ENCODE results near the gene ADCY3. TPM values are rescaled to one million over a fixed set of nuclear protein-coding genes. Genes with fewer than 3 reads are reported as not detected.

Gene ADCY3
- total and polyA plus RNA-seq, 12 donors: 5.3 to 50.8 (median 13.1) TPM

- peak in 5 of 8 donors; percentile 33 to 69 (median 48) for ATAC-seq
- Histone ChIP-seq H3K36me3 (peaks cover 0 to 87% (median 15%) of the 10 kb centered on the region in 9 donors), H3K27ac (no peak overlapping the region), H3K27me3 (no peaks in the 10 kb centered on the region), H3K4me1 (peaks cover 0 to 14% (median 0%) of the 10 kb centered on the region in 9 donors), H3K4me3 (no peak overlapping the region), H3K9me3 (no peaks in the 10 kb centered on the region)
- intact Hi-C loops (cut with DNase I): loop anchor here in 1 of 10 donors (5.0 kb wide), 1 partner anchor 396 kb away; no protein-coding TSS in a partner anchor
- TF ChIP-seq, protein P1, sequence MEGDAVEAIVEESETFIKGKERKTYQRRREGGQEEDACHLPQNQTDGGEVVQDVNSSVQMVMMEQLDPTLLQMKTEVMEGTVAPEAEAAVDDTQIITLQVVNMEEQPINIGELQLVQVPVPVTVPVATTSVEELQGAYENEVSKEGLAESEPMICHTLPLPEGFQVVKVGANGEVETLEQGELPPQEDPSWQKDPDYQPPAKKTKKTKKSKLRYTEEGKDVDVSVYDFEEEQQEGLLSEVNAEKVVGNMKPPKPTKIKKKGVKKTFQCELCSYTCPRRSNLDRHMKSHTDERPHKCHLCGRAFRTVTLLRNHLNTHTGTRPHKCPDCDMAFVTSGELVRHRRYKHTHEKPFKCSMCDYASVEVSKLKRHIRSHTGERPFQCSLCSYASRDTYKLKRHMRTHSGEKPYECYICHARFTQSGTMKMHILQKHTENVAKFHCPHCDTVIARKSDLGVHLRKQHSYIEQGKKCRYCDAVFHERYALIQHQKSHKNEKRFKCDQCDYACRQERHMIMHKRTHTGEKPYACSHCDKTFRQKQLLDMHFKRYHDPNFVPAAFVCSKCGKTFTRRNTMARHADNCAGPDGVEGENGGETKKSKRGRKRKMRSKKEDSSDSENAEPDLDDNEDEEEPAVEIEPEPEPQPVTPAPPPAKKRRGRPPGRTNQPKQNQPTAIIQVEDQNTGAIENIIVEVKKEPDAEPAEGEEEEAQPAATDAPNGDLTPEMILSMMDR (IDR thresholded peaks at IDR 0.05): no peak
- no peak for DNase-seq
- 64 to 68% methylated on average over 9 of the region's 9 CpGs for WGBS, 2 donors
Observed at GRCh38 chr2:24818721-24819167, 101.3 kb downstream of the ADCY3 start.

DNA sequence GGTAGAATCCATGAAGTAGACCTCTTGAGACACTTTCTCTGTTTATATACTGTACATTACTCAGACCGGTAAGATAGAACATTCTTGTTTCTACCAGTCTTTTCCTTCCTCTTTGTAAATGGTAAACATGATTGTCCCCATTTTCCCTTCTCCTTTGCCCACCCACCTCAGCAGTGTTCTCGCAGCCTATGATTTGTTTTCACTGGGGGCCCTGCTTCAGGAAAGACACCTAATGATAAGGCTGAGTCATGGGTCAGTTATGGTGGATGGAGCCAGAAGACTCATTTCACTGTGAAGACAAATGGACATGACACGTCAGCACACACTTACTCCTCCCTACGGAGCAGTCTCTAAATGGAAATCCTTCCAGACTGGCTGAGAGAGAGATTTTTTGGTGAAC, 103.2 kb downstream of the ADCY3 start:
- WGBS, 2 donors: 73 to 79% methylated on average over 4 of the region's 4 CpGs
- TF ChIP-seq, protein P1 (IDR thresholded peaks at IDR 0.05): no peak
- DNase-seq (no peak), ATAC-seq (no peak)
- Histone ChIP-seq H3K36me3 (peaks cover 0 to 69% (median 8%) of the 10 kb centered on the region in 9 donors), H3K27me3 (no peaks in the 10 kb centered on the region), H3K4me3 (no peak overlapping the region), H3K4me1 (peaks cover 0 to 14% (median 0%) of the 10 kb centered on the region in 9 donors), H3K27ac (no peak overlapping the region), H3K9me3 (no peaks in the 10 kb centered on the region)
- intact Hi-C loops (cut with DNase I): loop anchor here in 1 of 10 donors (5.0 kb wide), 1 partner anchor 395 kb away; no protein-coding TSS in a partner anchor

DNA sequence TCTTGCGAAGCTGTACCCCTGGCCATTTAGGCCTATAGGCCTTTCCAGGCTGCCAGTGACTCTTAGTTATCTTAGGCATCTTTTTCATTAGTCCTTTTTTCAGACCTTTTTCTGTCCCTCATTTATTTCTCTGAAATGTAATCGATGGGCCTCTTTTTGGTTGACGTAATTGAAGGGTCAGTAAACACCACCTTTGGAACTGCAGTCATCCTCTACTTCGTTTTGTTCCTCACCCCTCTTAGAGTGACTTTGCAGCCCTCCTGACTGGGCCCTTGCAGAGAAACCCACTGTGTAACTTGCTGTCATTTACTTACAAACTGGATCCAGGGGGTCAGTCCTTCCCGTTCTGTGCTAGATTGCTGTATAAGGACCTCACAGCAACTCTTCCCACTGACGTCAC, 103.6 kb downstream of the ADCY3 start:
- no peak for ATAC-seq
- no peak for DNase-seq

GRCh38 chr2:24815171-24815570, 104.9 kb downstream of the ADCY3 start:
- no peaks in the 10 kb centered on the region for H3K27me3 ChIP-seq
- peaks cover 0 to 52% (median 8%) of the 10 kb centered on the region in 9 donors for H3K36me3 ChIP-seq
- 98 to 100% methylated on average over 4 of the region's 4 CpGs for WGBS, 2 donors
- H3K9me3 ChIP-seq: no peaks in the 10 kb centered on the region
- intact Hi-C loops (cut with DNase I): loop anchor here in 1 of 10 donors (5.0 kb wide), 1 partner anchor 393 kb away; no protein-coding TSS in a partner anchor
- DNase-seq (no peak), ATAC-seq (no peak)
- H3K27ac ChIP-seq: no peak overlapping the region
- H3K4me3 ChIP-seq: no peak overlapping the region
- TF ChIP-seq, protein P1 (IDR thresholded peaks at IDR 0.05): no peak
- peaks cover 0 to 14% (median 0%) of the 10 kb centered on the region in 9 donors for H3K4me1 ChIP-seq

More for the DNA sequence above, 103.6 kb downstream of the ADCY3 start:
- TF ChIP-seq, protein P1 (IDR thresholded peaks at IDR 0.05): no peak
- Histone ChIP-seq H3K4me1 (peaks cover 0 to 14% (median 0%) of the 10 kb centered on the region in 9 donors), H3K4me3 (no peak overlapping the region), H3K36me3 (peaks cover 0 to 64% (median 8%) of the 10 kb centered on the region in 9 donors), H3K9me3 (no peaks in the 10 kb centered on the region), H3K27me3 (no peaks in the 10 kb centered on the region), H3K27ac (no peak overlapping the region)
- WGBS, 2 donors: 96 to 98% methylated on average over 6 of the region's 6 CpGs
- intact Hi-C loops (cut with DNase I): loop anchor here in 1 of 10 donors (5.0 kb wide), 1 partner anchor 394 kb away; no protein-coding TSS in a partner anchor

Data from heart right ventricle (tissue), 16 donors.